K562 (cell line): ENCODE results near the gene UBE2M. TPM values are rescaled to one million over a fixed set of nuclear protein-coding genes. Genes with fewer than 3 reads are reported as not detected.
A peak's percentile ranks its signal among the peaks of the same experiment; 100 is the strongest.

ENCODE experiments used
- ATAC-seq: fragments of 200-7000 bp; cut with Tn5 transposase; 3 replicates; pipeline ENCODE4 v1.9.1; 2020; ENCODE audit warnings: moderate library complexity
- BruUV-seq: library from RNA; stranded (reverse); fragments of 400-500 nt; replicated peaks from 2 replicates; lab custom pipeline; 2021; lab: Mats Ljungman, UMichigan
- CTCF ChIA-PET: fragments of 300-600 bp; formaldehyde crosslinking; extraction: SDS; loops from one replicate; lab custom pipeline; 2021; ENCODE audit warnings: low intra/inter-chr PET ratio; lab: Yijun Ruan, JAX
- POLR2A ChIA-PET: fragments of 300-600, 350-650 bp; sonication (Branson Sonifier 250); formaldehyde crosslinking; extraction: SDS; loops from one replicate; lab custom pipeline; 2021; ENCODE audit warnings: antibody characterized with exemption, inconsistent platforms; lab: Yijun Ruan, JAX
- DNase-seq, 4 experiments: peaks; one replicate each; pipeline versions ENCODE4 v3.0.0 to v3.0.0-alpha.2; 2011 to 2018; ENCODE audit warnings: low spot score in 3 of 4, mixed read lengths in 3 of 4; ENCODE audit errors: extremely low read depth in 1 of 4
- FAIRE-seq: peaks from 2 replicates; lab custom pipeline; 2011; peaks lifted over from hg19 to GRCh38; lab: Jason Lieb, UNC
- H2AFZ ChIP-seq: 2 replicates; pipeline ENCODE4 v1.6.0; 2011; ENCODE audit warnings: low read depth, low read length, control low read depth, inconsistent platforms
- H3K27ac ChIP-seq: fragments of 200-600 bp; 3 replicates; pipeline ENCODE4 v1.8.0; 2011; ENCODE audit warnings: low read depth, mild to moderate bottlenecking, control low read depth, inconsistent platforms, low read length, moderate library complexity, mixed read lengths; ENCODE audit errors: extremely low read depth
- H3K27me3 ChIP-seq, 2 experiments: fragments of 300-600 bp in 1 of 2; 2 replicates in 1 of 2; 3 replicates in 1 of 2; pipeline versions ENCODE4 v1.6.0 to v1.8.0; 2011; ENCODE audit warnings: inconsistent platforms in 2 of 2, low read length in 2 of 2, mild to moderate bottlenecking in 1 of 2, mixed read lengths in 1 of 2, moderate library complexity in 1 of 2; ENCODE audit not compliant: control insufficient read depth in 2 of 2, insufficient read depth in 2 of 2
- H3K36me3 ChIP-seq: fragments of 300-600 bp; 3 replicates; pipeline ENCODE4 v1.8.0; 2011; ENCODE audit warnings: mild to moderate bottlenecking, low read length, inconsistent platforms; ENCODE audit not compliant: control insufficient read depth, insufficient read depth
- H3K4me1 ChIP-seq, 2 experiments: fragments of 200-600 bp in 1 of 2; replicated peaks in 1 of 2; 2 replicates in 1 of 2; 3 replicates in 1 of 2; pipeline versions ENCODE4 v1.5.1 to v1.8.0; 2011; ENCODE audit warnings: inconsistent platforms in 2 of 2, low read length in 2 of 2, mild to moderate bottlenecking in 1 of 2, mixed read lengths in 1 of 2, moderate library complexity in 1 of 2; ENCODE audit not compliant: control insufficient read depth in 2 of 2, insufficient read depth in 2 of 2
- H3K4me2 ChIP-seq: 2 replicates; pipeline ENCODE4 v1.6.1; 2011; ENCODE audit warnings: low read length, control low read depth, inconsistent platforms, mixed read lengths; ENCODE audit not compliant: insufficient read depth
- H3K4me3 ChIP-seq: fragments of 200-600 bp; sonication (generic), shearing (Covaris generic); 2 replicates; pipeline ENCODE4 v1.5.1; 2016; ENCODE audit warnings: control low read depth, inconsistent platforms
- H3K79me2 ChIP-seq: fragments of 200-600 bp; 3 replicates; pipeline ENCODE4 v1.8.0; 2011; ENCODE audit warnings: low read length, inconsistent platforms; ENCODE audit not compliant: control insufficient read depth, insufficient read depth
- H3K9ac ChIP-seq, 2 experiments: 2 replicates each; pipeline versions ENCODE4 v1.6.0 to v1.6.1; 2011; ENCODE audit warnings: low read depth in 2 of 2, low read length in 2 of 2, control low read depth in 1 of 2, inconsistent platforms in 1 of 2, mild to moderate bottlenecking in 1 of 2, mixed read lengths in 1 of 2; ENCODE audit not compliant: insufficient read depth in 1 of 2
- H3K9me1 ChIP-seq: one replicate; pipeline ENCODE4 v1.6.0; 2011; ENCODE audit warnings: inconsistent platforms, mild to moderate bottlenecking, low read length, moderate library complexity; ENCODE audit not compliant: control insufficient read depth, insufficient read depth
- H3K9me3 ChIP-seq: replicated peaks from 2 replicates; pipeline ENCODE4 v1.5.1; 2011; ENCODE audit warnings: low read depth, low read length, inconsistent platforms; ENCODE audit not compliant: control insufficient read depth, insufficient read depth
- H4K20me1 ChIP-seq: replicated peaks from 2 replicates; pipeline ENCODE4 v1.6.1; 2011; ENCODE audit warnings: low read length, inconsistent platforms, mixed read lengths; ENCODE audit not compliant: control insufficient read depth, insufficient read depth
- DACH1 ChIP-seq: fragments of 450-650 bp; IDR thresholded peaks from 2 replicates; pipeline ENCODE4 v1.6.1; 2018; ENCODE audit not compliant: partially characterized antibody
- EZH2 ChIP-seq: IDR thresholded peaks from 2 replicates; pipeline ENCODE4 v1.6.1; 2012; ENCODE audit warnings: low read depth, mild to moderate bottlenecking, inconsistent platforms, low read length, borderline replicate concordance
- GATAD2B ChIP-seq: fragments of 450-650 bp; IDR thresholded peaks from 2 replicates; pipeline ENCODE4 v1.6.1; 2017; ENCODE audit warnings: mild to moderate bottlenecking, borderline replicate concordance
- KLF10 ChIP-seq: fragments of 250-450 bp; sonication (Bioruptor Pico); IDR thresholded peaks from 2 replicates; pipeline ENCODE4 v1.6.1; 2021; ENCODE audit warnings: matching md5 sums
- MAX ChIP-seq: sonication (generic); formaldehyde crosslinking; IDR thresholded peaks from 2 replicates; pipeline ENCODE4 v1.9.0; 2022; ENCODE audit warnings: mild to moderate bottlenecking, missing genetic modification reagents
- NKRF ChIP-seq: fragments of 450-650 bp; IDR thresholded peaks from 2 replicates; pipeline ENCODE4 v1.6.1; 2016; ENCODE audit warnings: borderline replicate concordance
- PHB2 ChIP-seq: fragments of 450-650 bp; IDR thresholded peaks from 2 replicates; pipeline ENCODE4 v1.6.1; 2017; ENCODE audit warnings: low read depth
- PHF8 ChIP-seq: fragments of 200-600 bp; sonication (generic); IDR thresholded peaks from 2 replicates; pipeline ENCODE4 v1.6.1; 2012; ENCODE audit warnings: mixed run types, mild to moderate bottlenecking, inconsistent platforms, low read length, moderate library complexity, borderline replicate concordance
- RBFOX2 ChIP-seq: fragments of 200-400 bp; formaldehyde crosslinking; IDR thresholded peaks from 2 replicates; pipeline ENCODE4 v1.6.1; 2017; ENCODE audit warnings: low read depth, mild to moderate bottlenecking, low read length, moderate library complexity
- RCOR1 ChIP-seq, 2 experiments: IDR thresholded peaks; 2 replicates each; pipeline ENCODE4 v1.6.1; 2012; ENCODE audit warnings: low read depth in 2 of 2, low read length in 2 of 2, borderline replicate concordance in 1 of 2, improper control_type of control experiment in 1 of 2
- RNF219 ChIP-seq: fragments of 250-450 bp; sonication (Bioruptor Pico); IDR thresholded peaks from 2 replicates; pipeline ENCODE4 v1.5.0; 2022; ENCODE audit warnings: mild to moderate bottlenecking
- TFE3 ChIP-seq: fragments of 450-650 bp; formaldehyde crosslinking; IDR thresholded peaks from 2 replicates; pipeline ENCODE4 v1.4.0; 2020; ENCODE audit warnings: mild to moderate bottlenecking, mixed read lengths
- ZFX ChIP-seq: sonication (generic); formaldehyde crosslinking; IDR thresholded peaks from 2 replicates; pipeline ENCODE4 v1.8.0; 2022; ENCODE audit warnings: mild to moderate bottlenecking, missing genetic modification reagents, moderate library complexity
- WGBS: fragments of 100-300 bp; shearing (Covaris generic); methylation state at CpG from one replicate; pipeline ENCODE4 v1.1.6; 2016; ENCODE audit warnings: low coverage, mixed read lengths; ENCODE audit not compliant: insufficient coverage; ENCODE audit errors: missing lambda C conversion rate; 5-methylcytosine and 5-hydroxymethylcytosine counted together
- in situ Hi-C: fragments of 300-500 bp; cut with MboI; formaldehyde crosslinking; loops from 4 replicates; pipeline ENCODE4 v1.15.0; 2018; ENCODE audit warnings: inconsistent platforms, mixed read lengths
- intact Hi-C: fragments of 100-400 bp; cut with micrococcal nuclease; formaldehyde crosslinking; loops from 2 replicates; pipeline ENCODE4 v1.14.2; 2022
- polyA plus RNA-seq, 8 experiments: library from polyadenylated mRNA; depleted of rRNA in 4 of 8; stranded (reverse) in 5 of 8; unstranded in 3 of 8; fragments of >200 nt; fragmentation: Nextera tagmentation in 2 of 8; fragmentation: Illumina TruSeq in 1 of 8; extraction: Ambion mirVana in 2 of 8; extraction: Trizol in 1 of 8; gene quantifications; 2 replicates each; pipeline versions ENCODE4 v1.2.1 to v1.2.3, GENCODE V29; 2011 to 2014; ENCODE audit warnings: inconsistent platforms in 1 of 8, missing spikeins in 1 of 8
- total RNA-seq, 7 experiments: library from RNA; depleted of rRNA in 6 of 7; stranded (reverse); fragments of >200 nt in 6 of 7; fragmentation: Illumina TruSeq in 2 of 7; extraction: Trizol in 2 of 7; gene quantifications; 2 replicates each; pipeline versions ENCODE4 v1.2.1 to v1.2.3, GENCODE V29; 2011 to 2021; ENCODE audit warnings: low replicate concordance in 1 of 7
- TF ChIP-seq, protein P1 (sequence below): fragments of 250-450 bp; sonication (Bioruptor Pico); IDR thresholded peaks from 2 replicates; pipeline ENCODE4 v1.8.0; 2021; ENCODE audit warnings: moderate library complexity, mild to moderate bottlenecking, inconsistent platforms
- TF ChIP-seq, protein P2 (sequence below): sonication (generic); formaldehyde crosslinking; IDR thresholded peaks from 2 replicates; pipeline ENCODE4 v1.9.0; 2022; ENCODE audit warnings: mild to moderate bottlenecking, missing genetic modification reagents

UBE2M gene
- total and polyA plus RNA-seq, 9 of the 15 experiments (the other 6 are each of a cell fraction or from before 2014, with no cell fraction given), result 0.92 to 163 (median 85.7) TPM

DNA sequence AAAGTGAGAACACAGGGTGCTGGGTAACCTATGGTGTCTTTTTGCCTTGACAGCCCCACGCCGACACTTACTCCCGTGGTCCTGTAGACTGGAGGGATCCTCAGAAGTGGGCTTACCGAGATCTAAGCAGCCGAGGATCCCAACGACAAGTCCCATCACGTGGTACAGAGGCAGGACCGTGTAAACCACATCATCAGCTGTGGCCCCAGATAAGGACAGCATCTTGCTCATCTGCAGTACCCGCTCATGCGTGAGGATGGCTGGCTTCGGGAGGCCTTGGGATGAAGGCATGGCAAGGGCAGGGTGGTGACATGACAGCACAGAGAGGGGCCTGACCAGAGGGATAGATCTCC lies 48.7 kb downstream of the UBE2M start:
- Histone ChIP-seq H3K4me3 (no peak overlapping the region), H3K27me3 (no peaks in the 10 kb centered on the region), H3K4me1 (peaks cover 9 to 42% of the 10 kb centered on the region in 2 experiments; a peak in 4 of 5 replicates), H4K20me1 (no peaks in the 10 kb centered on the region), H3K9me3 (peaks cover 2% of the 10 kb centered on the region; the same call in 1 of the 2 replicates), H3K27ac (peak overlapping the region; percentile 51; the same call in 1 of the 3 replicates), H3K9ac (peak overlapping the region in 1 of 2 experiments; percentile 1; a peak in 2 of 4 replicates), H3K9me1 (peaks cover 7% of the 10 kb centered on the region), H3K36me3 (peaks cover 6% of the 10 kb centered on the region; the same call in 2 of the 3 replicates), H2AFZ (peak overlapping the region; percentile 70), H3K79me2 (peaks cover 5% of the 10 kb centered on the region), H3K4me2 (peak overlapping the region; percentile 66)
- DNase-seq (peak; percentile 31 to 75 (median 52)), ATAC-seq (peak; percentile 3; the same call in 1 of the 3 replicates), FAIRE-seq (peak; percentile 87)
- ChIA-PET POLR2A (interaction anchor here (2.7 kb wide), 1 partner anchor 10 kb away, joined by 10 read pairs; the partner anchor contains the start of gene ZBTB45), CTCF (no interaction called here)
- BruUV-seq, result no TSS peak
- in situ Hi-C loops (no loop called here), intact Hi-C loops (loop anchor here (5.0 kb wide), 1 partner anchor 327 kb away; the partner anchor contains the start of gene ZNF274)
- 7% methylated on average over 11 of the region's 11 CpGs for WGBS
- TF ChIP-seq TFE3 (CRISPR knock-in tag) (peak; percentile 92), ZFX (no peak), RCOR1 (IDR thresholded peaks at IDR 0.05; ENCODE audit: borderline replicate concordance in 1 of 2, low read depth in 2 of 2, low read length in 2 of 2) (peak in 1 of 2 experiments; percentile 93; a peak in 2 of 4 replicates), RNF219 (CRISPR knock-in tag) (no peak), NKRF (no peak), EZH2 (no peak), PHB2 (no peak), DACH1 (peak; percentile 66), RBFOX2 (no peak), GATAD2B (no peak), PHF8 (no peak), MAX (CRISPR knock-in tag) (peak; percentile 74), KLF10 (CRISPR knock-in tag) (no peak)
- TF ChIP-seq, protein P1, sequence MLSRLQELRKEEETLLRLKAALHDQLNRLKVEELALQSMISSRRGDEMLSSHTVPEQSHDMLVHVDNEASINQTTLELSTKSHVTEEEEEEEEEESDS, result no peak
- TF ChIP-seq, protein P2, sequence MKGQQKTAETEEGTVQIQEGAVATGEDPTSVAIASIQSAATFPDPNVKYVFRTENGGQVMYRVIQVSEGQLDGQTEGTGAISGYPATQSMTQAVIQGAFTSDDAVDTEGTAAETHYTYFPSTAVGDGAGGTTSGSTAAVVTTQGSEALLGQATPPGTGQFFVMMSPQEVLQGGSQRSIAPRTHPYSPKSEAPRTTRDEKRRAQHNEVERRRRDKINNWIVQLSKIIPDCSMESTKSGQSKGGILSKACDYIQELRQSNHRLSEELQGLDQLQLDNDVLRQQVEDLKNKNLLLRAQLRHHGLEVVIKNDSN, result peak; percentile 98
